Muscle layer of colon (tissue), 2 donors: ENCODE measurements around the gene C1QTNF2.

Source experiments
- H3K27ac ChIP-seq: one replicate; pipeline ENCODE4 v1.7.0; 2013; ENCODE audit warnings: low read depth, mild to moderate bottlenecking, low read length, moderate library complexity
- H3K27me3 ChIP-seq, 2 donors: one replicate each; pipeline ENCODE4 v1.7.0; 2013; ENCODE audit warnings: low read length in 2 of 2, mild to moderate bottlenecking in 2 of 2; ENCODE audit not compliant: insufficient read depth in 2 of 2, control insufficient read depth in 1 of 2
- H3K36me3 ChIP-seq: one replicate; pipeline ENCODE4 v1.7.0; 2013; ENCODE audit warnings: mild to moderate bottlenecking, low read length; ENCODE audit not compliant: insufficient read depth
- H3K4me1 ChIP-seq: one replicate; pipeline ENCODE4 v1.7.0; 2013; ENCODE audit warnings: mild to moderate bottlenecking, low read length; ENCODE audit not compliant: insufficient read depth
- H3K4me3 ChIP-seq, 2 donors: one replicate each; pipeline ENCODE4 v1.7.0; 2013; ENCODE audit warnings: low read length in 2 of 2, low read depth in 1 of 2, mild to moderate bottlenecking in 1 of 2, moderate library complexity in 1 of 2
- H3K9ac ChIP-seq: one replicate; pipeline ENCODE4 v1.7.0; 2013; ENCODE audit warnings: low read length
- H3K9me3 ChIP-seq: one replicate; pipeline ENCODE4 v1.7.0; 2013; ENCODE audit warnings: mild to moderate bottlenecking, low read length
- donor health status: abdominal sarcoma.
- donor health status: Adenocarcinoma of cecum.

C1QTNF2 gene, protein sequence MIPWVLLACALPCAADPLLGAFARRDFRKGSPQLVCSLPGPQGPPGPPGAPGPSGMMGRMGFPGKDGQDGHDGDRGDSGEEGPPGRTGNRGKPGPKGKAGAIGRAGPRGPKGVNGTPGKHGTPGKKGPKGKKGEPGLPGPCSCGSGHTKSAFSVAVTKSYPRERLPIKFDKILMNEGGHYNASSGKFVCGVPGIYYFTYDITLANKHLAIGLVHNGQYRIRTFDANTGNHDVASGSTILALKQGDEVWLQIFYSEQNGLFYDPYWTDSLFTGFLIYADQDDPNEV

GRCh38 chr5:160369990-160370712, at the start of gene C1QTNF2:
Gene C1QTNF2 (minus strand): TSS chr5:160370626. CDS start chr5:160355011, 15,615 bp downstream.
- H3K9ac ChIP-seq, result peak within 1 kb of the TSS; percentile 33
- H3K4me1 ChIP-seq, result peaks cover 4% of the 10 kb centered on the region
- H3K9me3 ChIP-seq, result no peaks in the 10 kb centered on the region
- no peaks in the 10 kb centered on the region for H3K27me3 ChIP-seq
- peak within 1 kb of the TSS; percentile 43 to 61 for H3K4me3 ChIP-seq
- H3K27ac ChIP-seq, result peak within 1 kb of the TSS; percentile 71
- H3K36me3 ChIP-seq, result no peaks in the 10 kb centered on the region

DNA sequence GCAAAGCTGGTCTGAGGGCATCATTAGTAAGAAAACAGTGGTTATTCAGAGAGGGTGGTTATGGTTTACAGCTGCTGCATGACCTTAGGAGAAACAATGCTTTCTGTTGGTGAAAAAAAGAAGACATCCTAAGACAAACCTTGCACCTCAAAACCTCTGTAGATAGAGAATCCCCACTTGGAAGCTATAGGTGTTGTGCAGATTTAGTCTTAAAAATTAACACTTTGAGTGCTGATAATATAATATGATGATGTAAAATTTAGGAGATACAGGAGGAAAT, 49.8 kb upstream of the C1QTNF2 start:
- no peak overlapping the region for H3K4me3 ChIP-seq
- H3K27me3 ChIP-seq, result no peaks in the 10 kb centered on the region
- H3K9ac ChIP-seq, result no peak overlapping the region
- no peak overlapping the region for H3K27ac ChIP-seq
- peaks cover 34% of the 10 kb centered on the region for H3K4me1 ChIP-seq
- H3K9me3 ChIP-seq, result no peaks in the 10 kb centered on the region
- H3K36me3 ChIP-seq, result no peaks in the 10 kb centered on the region

DNA sequence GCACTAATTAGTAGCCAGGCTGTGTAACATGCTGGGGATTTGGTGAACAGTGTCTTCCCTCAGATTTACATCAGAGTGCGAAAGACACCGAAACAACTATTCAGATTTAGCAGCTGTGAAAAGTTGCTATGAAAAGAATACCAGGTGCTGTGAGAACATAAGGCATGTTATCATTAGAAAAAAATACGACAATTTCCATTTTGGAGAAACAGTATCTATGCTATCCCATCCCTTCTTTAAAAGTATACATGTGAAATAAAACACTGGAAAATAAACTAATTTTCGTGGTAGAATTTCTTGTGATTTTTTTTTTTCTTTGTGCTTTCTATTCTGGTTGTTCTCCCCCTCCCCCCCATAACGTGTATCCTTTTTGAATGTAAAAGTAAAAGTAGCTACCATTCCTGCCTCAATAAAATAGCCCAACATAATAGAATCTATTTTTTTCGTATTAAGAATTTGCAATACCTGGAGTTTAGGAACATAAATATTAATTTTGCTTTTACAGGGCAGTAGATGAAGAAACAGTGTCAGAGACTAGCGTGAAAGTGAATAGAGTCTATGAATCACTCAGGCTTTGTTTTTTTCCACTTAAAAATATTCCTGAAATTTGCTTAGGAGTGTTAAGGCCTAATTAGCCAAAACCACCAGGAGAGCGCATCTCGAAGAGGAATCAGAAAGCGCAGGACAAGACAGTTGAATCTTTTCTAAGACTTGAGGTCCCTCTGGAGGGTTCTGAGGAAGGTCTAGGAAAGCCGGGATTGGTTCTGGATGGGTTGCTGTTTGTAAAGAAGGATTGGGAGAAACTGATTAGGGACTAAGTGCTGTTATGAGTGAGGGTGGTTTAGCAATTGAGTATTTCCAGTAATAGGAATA, 49.3 kb upstream of the C1QTNF2 start:
- peak overlapping the region; percentile 98 for H3K27ac ChIP-seq
- H3K9ac ChIP-seq, result peak overlapping the region; percentile 93
- no peaks in the 10 kb centered on the region for H3K27me3 ChIP-seq
- peak overlapping the region; percentile 43 to 99 for H3K4me3 ChIP-seq
- no peaks in the 10 kb centered on the region for H3K9me3 ChIP-seq
- H3K36me3 ChIP-seq, result no peaks in the 10 kb centered on the region
- H3K4me1 ChIP-seq, result peaks cover 34% of the 10 kb centered on the region

GRCh38 chr5:160418561-160419457, 48.4 kb upstream of the C1QTNF2 start, which contains the start of gene SLU7:
Gene SLU7 (minus strand): TSS chr5:160419081. CDS start chr5:160415294, 3,787 bp downstream.
- Histone ChIP-seq H3K27me3 (no peaks in the 10 kb centered on the region), H3K36me3 (peaks cover 4% of the 10 kb centered on the region), H3K27ac (peak within 1 kb of the TSS; percentile 98), H3K4me1 (peaks cover 34% of the 10 kb centered on the region), H3K4me3 (peak within 1 kb of the TSS; percentile 97 to 99), H3K9me3 (no peaks in the 10 kb centered on the region), H3K9ac (peak within 1 kb of the TSS; percentile 93)

GRCh38 chr5:160399402-160400353, 29.3 kb upstream of the C1QTNF2 start, which contains the start of gene FAM200C:
Gene FAM200C (minus strand): TSS chr5:160400054. CDS start chr5:160395490, 4,564 bp downstream.
- peak within 1 kb of the TSS; percentile 53 to 85 for H3K4me3 ChIP-seq
- H3K4me1 ChIP-seq, result peaks cover 19% of the 10 kb centered on the region
- peak within 1 kb of the TSS; percentile 84 for H3K27ac ChIP-seq
- H3K9ac ChIP-seq, result peak within 1 kb of the TSS; percentile 86
- no peaks in the 10 kb centered on the region for H3K9me3 ChIP-seq
- H3K27me3 ChIP-seq, result no peaks in the 10 kb centered on the region
- peaks cover 21% of the 10 kb centered on the region for H3K36me3 ChIP-seq

GRCh38 chr5:160398806-160399205, 28.4 kb upstream of the C1QTNF2 start:
- H3K27ac ChIP-seq, result no peak overlapping the region
- peaks cover 13% of the 10 kb centered on the region for H3K36me3 ChIP-seq
- no peaks in the 10 kb centered on the region for H3K9me3 ChIP-seq
- H3K9ac ChIP-seq, result peak overlapping the region; percentile 86
- H3K27me3 ChIP-seq, result no peaks in the 10 kb centered on the region
- peaks cover 19% of the 10 kb centered on the region for H3K4me1 ChIP-seq
- peak overlapping the region; percentile 53 to 85 for H3K4me3 ChIP-seq

GRCh38 chr5:160397492-160397891, 27.1 kb upstream of the C1QTNF2 start:
- H3K9ac ChIP-seq, result no peak overlapping the region
- peaks cover 19% of the 10 kb centered on the region for H3K4me1 ChIP-seq
- H3K27me3 ChIP-seq, result no peaks in the 10 kb centered on the region
- H3K4me3 ChIP-seq, result no peak overlapping the region
- no peaks in the 10 kb centered on the region for H3K9me3 ChIP-seq
- H3K27ac ChIP-seq, result no peak overlapping the region
- peaks cover 4% of the 10 kb centered on the region for H3K36me3 ChIP-seq

GRCh38 chr5:160395111-160395510, 24.7 kb upstream of the C1QTNF2 start:
- H3K9me3 ChIP-seq, result no peaks in the 10 kb centered on the region
- no peak overlapping the region for H3K27ac ChIP-seq
- peaks cover 14% of the 10 kb centered on the region for H3K4me1 ChIP-seq
- H3K36me3 ChIP-seq, result peaks cover 4% of the 10 kb centered on the region
- H3K27me3 ChIP-seq, result no peaks in the 10 kb centered on the region
- H3K4me3 ChIP-seq, result no peak overlapping the region
- H3K9ac ChIP-seq, result no peak overlapping the region

GRCh38 chr5:160390787-160391696, 20.6 kb upstream of the C1QTNF2 start:
- H3K9me3 ChIP-seq, result no peaks in the 10 kb centered on the region
- H3K4me1 ChIP-seq, result no peaks in the 10 kb centered on the region
- H3K9ac ChIP-seq, result no peak overlapping the region
- H3K27me3 ChIP-seq, result no peaks in the 10 kb centered on the region
- H3K27ac ChIP-seq, result no peak overlapping the region
- no peak overlapping the region for H3K4me3 ChIP-seq
- H3K36me3 ChIP-seq, result peaks cover 4% of the 10 kb centered on the region
